Activated CD4-positive, alpha-beta T cell treated with anti-CD3 and anti-CD28 coated beads for 24 hours (primary cell): ENCODE measurements around the gene MAFF.

Experiments used
- DNase-seq, 2 donors: peaks; one replicate each; pipeline ENCODE4 v3.0.0-alpha.2; 2020; ENCODE audit warnings: low read depth in 2 of 2

MAFF gene

GRCh38 chr22:38248280-38248679 lies 46.5 kb downstream of the MAFF start:
- no peak for DNase-seq

- DNase-seq = no peak
Observed at GRCh38 chr22:38249301-38249700, 47.5 kb downstream of the MAFF start.

GRCh38 chr22:38249803-38250642 lies 48.2 kb downstream of the MAFF start:
- DNase-seq = no peak

GRCh38 chr22:38250643-38251340 lies 49.0 kb downstream of the MAFF start:
- DNase-seq = no peak

GRCh38 chr22:38251341-38251692 lies 49.5 kb downstream of the MAFF start:
- DNase-seq = no peak

- DNase-seq = no peak
Observed at GRCh38 chr22:38255697-38256096, 53.9 kb downstream of the MAFF start.

DNA sequence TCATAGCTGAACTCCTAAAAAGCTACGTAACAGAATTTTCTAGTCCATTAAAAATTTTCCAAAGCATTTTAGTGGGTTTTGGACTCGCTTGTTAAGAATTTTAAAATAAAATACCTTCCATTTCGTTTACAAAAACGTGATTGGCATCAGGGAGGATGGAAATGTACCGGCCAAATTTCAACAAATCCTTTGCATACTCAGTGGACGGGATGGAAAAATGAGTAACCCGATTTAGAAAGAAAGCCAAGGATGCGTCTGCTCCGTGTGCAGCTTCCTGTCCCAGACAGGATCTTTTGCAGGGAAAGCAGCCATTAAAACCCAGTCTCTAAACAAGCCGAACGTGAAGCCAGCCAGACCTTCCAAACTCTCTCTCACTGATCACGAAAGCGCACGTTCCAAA lies 55.4 kb downstream of the MAFF start:
- no peak for DNase-seq

GRCh38 chr22:38257650-38258250 lies 56.0 kb downstream of the MAFF start:
- DNase-seq = no peak

DNA sequence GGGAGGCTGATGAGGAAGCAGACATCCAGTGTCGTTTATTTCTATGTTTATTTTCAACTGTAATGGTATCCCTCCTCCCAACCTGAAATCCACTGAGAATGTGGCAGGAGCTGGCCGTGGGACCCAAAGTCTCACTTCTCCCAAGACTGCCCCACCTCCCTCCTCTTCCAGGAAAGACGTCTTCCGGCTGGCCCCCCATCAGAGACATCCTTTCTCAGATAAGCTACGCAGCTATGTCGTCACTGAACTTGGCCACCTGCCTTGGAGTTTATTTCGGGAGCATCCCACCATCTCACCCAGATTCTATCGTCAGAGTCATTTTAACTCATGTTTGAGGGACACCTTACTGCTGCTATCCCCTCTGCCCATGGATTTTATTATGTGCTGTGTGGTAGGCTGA lies 57.1 kb downstream of the MAFF start:
- no peak for DNase-seq

DNA sequence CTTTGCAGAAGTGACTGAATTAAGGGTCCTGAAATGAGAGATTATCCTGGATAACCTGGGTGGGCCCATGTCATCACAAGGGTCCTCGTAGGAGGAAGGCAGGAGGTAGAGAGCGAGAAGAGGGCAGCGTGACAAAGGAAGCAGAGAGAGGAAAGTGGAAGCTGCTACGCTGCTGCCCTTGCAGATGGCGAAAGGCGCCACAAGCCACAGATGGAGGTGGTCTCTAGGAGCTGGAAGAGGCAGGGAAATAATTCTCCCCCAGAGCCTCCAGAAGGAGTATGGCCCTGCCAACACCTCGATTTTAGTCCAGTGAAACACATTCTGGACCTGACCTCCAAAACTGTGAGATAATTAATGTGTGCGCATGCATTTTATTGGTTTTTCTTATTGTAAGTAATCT lies 57.6 kb downstream of the MAFF start:
- no peak for DNase-seq

DNA sequence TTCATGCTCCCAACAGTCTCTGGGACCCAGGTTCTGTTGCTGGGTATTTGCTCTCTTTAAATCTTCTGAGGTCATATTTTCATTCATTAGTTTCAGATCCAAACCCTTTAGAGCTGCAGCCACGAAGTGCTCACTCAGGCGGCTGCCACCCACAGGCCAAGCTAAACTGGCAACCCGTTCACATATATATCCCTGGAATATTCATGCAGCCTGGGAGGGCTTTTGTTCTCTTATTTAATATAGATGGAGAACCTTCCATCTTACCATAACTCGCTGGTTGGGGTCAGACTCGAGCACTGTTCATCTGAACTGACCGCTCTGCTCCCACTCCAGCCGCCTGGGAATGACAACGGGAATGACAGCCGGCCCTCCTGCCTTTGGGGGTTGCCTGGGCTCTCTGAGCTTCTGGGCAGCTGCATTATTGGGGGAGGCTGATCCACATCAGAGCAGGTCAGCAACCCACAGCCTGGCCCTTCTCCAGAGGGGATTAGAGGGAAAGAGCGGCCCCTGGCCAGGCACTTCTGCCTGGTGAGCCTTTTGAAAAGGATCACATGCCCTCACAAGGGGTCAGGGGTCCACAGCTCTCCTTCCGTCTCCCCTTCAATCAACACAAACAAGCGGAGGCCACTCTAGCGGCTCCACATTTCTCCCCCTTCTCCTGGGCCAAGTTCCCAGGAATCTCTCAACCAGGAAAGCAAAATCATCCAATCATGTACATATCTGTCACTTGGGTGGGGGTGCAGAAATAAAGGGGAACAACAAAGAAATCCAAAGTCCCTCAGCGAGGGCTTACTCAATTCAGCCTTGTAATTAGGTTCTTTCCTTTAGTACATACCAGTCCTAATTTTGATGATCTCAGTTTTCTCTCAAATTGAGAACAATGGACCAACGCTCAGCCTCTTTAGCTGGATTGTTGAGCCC lies 59.2 kb downstream of the MAFF start:
- no peak for DNase-seq

DNA sequence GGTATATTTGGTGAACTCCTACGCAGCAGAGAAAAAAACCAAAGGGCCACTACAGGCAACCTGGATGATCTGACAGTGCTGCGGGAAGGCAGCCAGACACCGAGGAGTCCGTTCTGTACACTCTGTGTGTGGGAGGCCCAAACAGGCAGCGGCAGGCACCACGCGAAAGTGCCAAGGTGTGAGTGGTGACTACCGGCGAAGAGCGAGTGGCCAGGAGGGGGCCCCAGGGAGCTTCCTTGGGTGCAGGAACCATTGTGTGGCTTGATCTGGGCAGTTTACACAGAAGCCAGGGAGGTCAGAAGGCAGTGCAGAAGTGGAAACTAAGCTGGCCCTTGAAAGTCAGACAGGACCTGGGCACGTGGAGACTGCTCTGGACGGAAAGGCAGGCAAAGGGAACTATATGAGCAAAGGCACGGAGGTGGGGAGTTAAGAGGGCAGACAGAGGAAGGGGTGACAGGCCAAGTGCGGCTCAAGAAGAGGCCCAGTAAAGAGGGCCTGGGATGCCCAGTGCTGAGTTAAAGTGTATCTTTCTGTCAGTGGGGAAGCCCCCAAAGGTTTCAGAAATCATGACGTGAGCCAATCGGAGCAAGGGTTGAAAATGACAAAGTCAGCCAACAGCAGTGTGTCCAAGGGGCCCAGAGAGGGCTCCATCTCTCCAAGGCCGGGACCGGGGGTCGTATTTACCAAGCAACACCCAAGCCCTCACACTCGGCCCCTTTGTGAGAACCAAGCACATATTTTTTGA lies 60.4 kb downstream of the MAFF start:
- DNase-seq = no peak

DNA sequence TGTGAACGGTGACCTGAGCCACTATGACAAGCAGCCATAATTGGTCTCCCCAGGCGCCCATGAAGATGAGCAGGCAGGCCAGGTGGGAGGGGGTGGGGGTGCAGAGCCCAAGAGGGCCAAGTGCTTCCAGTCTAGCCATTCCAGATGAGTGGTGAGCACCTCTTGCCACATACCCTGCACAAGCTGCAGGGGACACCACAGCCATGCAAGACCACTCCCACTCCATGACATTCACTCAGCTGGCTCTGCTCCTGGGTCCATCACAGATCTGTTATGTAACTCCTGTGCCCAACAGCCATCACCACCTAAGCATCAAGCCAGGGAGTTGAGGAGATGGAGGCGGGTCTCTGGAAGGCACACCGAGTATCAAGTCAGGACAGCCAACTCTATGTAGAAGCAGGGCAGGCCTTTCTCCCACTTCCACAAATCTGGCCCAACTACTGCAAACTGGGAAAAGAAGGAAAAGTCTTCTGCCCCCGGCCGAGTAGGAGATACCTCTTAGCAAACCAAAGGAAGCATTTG lies 62.6 kb downstream of the MAFF start:
- DNase-seq = no peak
